AG09309 (cell line): ENCODE data around the gene BARX1.

ENCODE experiments used
- DNase-seq: peaks from one replicate; pipeline ENCODE4 v3.0.0-alpha.2; 2010; ENCODE audit warnings: low read depth
- H3K4me3 ChIP-seq: 2 replicates; pipeline ENCODE4 v1.5.1; 2011; ENCODE audit warnings: mild to moderate bottlenecking, low read depth, low read length, moderate library complexity; ENCODE audit not compliant: control insufficient read depth
- CTCF ChIP-seq: IDR thresholded peaks from 2 replicates; pipeline ENCODE4 v1.5.1; 2011; ENCODE audit warnings: mild to moderate bottlenecking, low read depth, low read length, inconsistent platforms; ENCODE audit not compliant: insufficient read depth, control insufficient read depth; ENCODE audit errors: missing control alignments

The BARX1 gene

DNA sequence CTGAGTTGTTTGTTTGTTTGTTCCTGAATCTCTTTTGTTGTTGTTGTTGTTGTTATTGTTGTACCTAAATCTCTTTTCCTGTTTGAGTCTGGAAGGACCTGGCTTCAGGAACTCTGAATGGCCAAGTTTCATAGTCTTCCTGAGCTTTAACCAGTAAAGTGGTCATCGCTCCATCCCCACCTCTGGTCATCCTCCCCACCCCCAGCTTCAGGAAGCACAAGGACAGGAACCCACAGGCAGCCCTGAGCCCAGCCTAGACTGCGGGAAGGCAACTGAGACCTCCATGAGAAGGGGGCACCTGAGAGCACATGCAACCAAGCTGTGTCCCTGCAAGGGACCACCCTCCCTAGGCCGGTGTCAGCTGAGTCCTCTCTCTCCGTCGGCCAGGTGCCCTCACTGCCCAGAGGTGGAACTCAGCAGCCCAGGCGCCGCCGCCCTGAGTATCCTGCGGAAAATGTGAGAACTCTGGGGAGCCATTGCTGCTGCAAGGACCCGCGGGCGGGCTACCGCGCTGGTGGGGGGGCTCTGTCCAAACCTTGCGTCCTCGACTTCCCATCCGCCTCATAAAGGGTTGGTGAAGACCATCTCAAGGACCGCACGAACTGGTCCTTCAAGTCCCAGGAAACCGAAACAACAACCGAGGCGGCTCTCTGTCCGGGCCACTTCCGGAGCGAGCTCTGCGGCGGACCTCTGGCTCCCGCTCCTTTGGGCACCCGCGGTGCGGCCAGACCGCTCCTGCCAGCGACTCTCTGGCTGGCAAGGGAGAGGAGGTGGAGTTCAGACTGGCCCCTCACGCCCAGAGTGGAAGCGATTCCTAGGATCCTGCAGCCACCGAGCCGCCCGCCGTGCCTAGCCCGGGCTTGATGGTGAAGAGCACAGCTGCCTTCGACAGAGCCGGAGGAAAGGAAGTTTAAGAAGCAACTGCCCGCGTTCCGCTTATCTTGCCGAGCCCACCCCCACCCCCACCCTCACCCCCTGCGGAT is 4.2 kb downstream of the BARX1 start:
- no peak for DNase-seq

DNA sequence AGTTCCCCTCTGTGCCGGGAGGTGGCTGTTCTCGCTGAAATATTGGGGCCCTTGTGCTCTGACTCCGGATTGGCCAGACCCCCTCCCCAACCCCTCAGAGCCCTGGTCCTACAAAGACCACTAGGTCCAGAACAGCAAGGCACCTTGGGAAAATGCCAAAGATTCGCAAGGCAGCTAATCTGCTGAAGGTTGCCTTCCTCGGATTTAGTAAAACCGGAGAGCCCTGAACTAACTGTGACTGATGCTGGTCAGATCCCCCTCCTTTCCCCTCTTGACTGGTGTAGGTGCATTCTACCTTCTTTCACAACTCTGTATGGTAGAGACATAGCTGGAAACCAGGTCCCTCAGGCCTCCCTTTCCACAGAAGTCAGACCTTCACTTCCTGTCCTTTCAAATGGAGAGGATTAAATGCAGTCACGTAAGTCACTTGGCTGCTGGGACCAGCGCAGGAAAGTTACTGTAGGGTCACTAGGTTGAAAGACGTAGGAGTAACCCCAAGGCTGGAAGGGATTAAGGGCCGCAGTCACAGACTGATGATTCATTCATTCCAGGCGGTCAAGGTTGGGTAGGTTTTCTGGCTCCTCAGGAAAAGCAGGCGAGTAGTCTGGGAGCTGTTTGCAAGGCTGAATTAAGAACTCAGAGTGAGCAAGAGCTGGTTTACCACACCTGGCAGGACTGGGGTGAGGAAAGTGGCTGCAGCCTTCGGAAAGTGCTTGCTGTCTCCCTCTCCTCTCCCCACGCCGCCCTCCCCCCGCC is 5.3 kb downstream of the BARX1 start:
- no peak overlapping the region for H3K4me3 ChIP-seq
- no peak for DNase-seq
- no peak for TF ChIP-seq CTCF

More for the DNA sequence above, 4.2 kb downstream of the BARX1 start:
- TF ChIP-seq CTCF, result no peak
- peak overlapping the region; percentile 53 for H3K4me3 ChIP-seq

DNA sequence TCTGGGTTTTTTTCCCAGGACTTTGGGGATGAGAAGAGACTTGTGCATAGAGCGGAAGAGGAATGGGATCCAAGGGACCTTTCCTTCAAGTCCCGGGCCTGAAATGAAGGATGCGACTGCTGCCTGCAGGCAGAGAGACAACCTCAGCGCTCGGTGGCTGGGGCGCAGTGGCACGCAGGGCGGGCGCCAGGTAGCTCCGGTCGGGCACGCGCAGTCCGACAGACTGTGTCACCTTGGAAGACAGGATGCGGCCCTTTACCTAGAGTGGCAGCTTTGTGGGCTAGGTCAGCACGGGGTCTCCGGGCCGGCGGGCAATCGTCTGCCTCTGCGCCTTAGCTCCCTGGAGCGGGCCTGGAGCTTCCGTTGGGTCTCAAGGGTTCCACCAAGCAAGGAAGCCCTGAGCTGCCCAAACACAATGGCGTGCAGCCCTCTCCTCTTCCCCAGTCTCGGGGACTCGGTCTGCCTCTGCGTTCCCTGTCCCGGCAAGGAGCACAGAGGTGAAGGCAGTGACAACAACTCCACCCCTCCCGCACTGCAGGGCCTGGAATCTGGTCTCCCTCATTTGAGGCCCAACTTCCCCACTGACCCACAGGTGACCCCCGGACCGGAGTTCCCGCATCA is 6.0 kb downstream of the BARX1 start:
- no peak for DNase-seq
- TF ChIP-seq CTCF, result no peak
- no peak overlapping the region for H3K4me3 ChIP-seq

DNA sequence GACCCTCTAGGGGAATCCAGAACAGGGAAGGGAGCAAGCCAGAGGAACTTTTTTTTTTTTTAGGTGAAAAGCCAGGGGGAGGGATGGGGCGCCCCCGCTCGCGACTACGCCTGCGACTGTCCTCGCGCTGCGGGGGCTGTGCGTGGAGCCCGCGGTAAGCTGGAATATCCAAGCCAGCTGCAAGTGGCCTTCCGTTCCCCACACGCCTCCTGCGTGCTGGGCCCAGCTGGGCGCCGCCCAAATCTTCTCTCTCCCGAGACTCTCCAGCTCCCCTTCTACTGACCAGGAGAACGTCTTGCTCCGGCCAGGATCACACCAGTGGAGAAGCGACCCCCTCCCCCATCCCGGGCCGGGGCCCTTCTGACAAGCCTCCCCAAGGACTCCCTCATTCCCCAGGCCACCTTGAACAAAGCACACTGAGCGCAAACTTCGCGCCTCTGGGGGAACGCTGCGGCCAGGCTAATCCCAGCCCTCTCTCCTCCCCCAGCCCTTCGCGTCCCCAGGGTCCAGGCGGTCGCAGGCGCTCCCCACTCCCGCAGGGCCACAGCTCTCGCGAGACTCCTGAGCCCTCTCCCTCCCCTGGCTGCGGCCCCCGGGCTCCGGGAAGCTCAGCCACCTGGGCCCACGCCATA is 6.6 kb downstream of the BARX1 start:
- TF ChIP-seq CTCF, result no peak
- no peak overlapping the region for H3K4me3 ChIP-seq

GRCh38 chr9:93947409-93948070 is 7.6 kb downstream of the BARX1 start:
- TF ChIP-seq CTCF, result no peak
- no peak overlapping the region for H3K4me3 ChIP-seq
- DNase-seq, result no peak

More for the DNA sequence above, 6.6 kb downstream of the BARX1 start:
- no peak for DNase-seq
